ENCODE results near the gene IVNS1ABP.
"Not testable (repeated sequence)": the region's sequence is repeated elsewhere in the genome, so short reads cannot be mapped to it uniquely, and the experiment has no call there.

Gene IVNS1ABP

DNA sequence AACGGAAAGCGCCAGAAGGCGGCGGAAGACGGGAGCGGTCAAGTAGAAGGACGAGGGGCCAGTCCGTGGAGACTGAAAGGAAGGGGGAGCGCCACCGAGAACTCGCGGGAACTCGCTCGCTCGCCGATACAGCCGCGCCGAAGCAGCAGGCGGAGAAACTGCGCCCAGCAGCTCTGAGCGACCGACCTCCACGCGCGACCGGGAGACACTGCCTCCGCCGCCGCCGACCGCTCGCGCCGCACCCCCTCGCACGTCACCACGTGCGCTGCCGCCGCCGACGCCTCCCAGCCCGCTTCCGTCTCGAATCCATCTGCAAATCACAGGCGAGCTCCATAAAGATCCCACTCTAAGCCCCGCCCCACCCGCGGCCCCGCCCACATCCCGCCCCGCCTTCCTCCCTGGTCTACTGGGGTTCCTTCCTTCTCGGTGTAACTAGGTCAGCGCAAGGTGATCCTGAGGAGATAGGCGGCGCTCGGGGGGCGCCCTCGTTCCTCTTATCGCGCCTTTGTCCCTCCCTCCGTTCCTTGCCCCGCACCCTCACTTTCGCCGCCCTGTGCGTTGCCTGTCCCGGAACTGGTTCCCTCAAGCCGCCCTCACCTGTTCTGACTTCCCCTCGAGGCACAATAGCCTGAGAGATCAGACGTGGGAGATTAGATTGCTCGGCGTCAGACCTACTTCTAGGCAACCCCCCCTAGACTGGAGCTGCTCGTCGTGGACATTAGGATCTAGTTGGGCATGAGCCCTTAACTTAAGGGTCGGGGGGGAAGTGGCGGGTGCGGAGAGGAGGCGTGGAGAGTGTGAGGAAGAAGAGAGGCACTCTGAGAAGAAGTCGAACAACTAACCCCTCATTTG, at the start of gene IVNS1ABP:
Gene IVNS1ABP (minus strand): TSS at position 210 of the 852 bp plus-strand sequence. CDS start 7,750 bp downstream, outside the sequence.
- peak; percentile 83 to 94 (median 93) for DNase-seq (ENCODE audit: low read depth in 3 of 3)

DNA sequence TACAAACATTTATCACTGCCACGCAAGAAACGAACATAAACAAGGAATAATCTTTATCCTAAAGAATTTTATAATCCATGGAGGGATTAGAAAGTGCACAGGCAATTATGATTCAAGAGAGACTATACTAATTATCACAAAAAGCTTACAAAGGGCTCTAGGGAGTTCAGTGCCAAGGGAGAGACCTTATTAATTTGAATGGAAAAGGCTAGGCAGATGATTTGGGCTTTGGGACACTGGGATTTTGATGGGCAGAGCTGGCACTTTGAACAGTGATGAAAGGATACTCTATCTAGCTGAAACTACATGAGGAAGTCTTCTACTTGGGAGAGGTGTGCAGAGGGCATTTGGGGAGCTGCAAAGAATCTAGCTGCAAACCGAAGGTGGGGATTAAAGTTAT, 48.9 kb upstream of the IVNS1ABP start:
- no peak for DNase-seq (ENCODE audit: low read depth in 3 of 3)

DNA sequence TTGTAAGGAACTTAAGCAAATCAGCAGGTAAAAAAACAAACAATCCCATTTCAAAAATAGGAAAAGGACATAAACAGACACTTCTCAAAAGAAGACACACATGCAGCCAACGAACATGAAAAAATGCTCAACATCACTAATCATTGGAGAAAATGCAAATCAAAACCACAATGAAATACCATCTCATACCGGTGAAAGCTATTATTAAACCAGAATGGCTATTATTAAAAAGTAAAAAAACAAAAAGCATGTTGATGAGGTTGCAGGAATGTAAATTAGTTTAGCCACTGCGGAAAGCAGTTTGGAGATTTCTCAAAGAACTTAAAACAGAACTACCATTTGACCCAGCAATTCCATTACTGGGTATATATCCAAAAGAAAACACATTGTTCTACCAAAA, 47.5 kb upstream of the IVNS1ABP start:
- not testable (repeated sequence) for DNase-seq (ENCODE audit: low read depth in 3 of 3)

DNA sequence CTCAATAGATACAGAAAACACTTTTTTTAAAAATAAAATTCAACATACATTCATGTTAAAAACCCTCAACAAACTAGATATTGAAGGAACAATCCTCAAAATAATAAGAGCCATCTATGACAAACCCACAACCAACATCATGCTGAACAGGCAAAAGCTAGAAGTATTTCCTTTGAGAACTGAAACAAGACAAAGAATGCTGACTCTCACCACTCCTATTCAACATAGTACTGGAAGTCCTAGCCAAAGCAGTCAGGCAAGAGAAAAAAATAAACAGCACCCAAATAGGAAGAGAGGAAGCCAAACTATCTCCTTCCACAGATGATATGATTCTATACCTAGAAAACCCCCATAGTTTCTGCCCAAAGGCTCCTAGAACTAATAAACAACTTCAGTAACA, 46.2 kb upstream of the IVNS1ABP start:
- no peak for DNase-seq (ENCODE audit: low read depth in 3 of 3)

DNA sequence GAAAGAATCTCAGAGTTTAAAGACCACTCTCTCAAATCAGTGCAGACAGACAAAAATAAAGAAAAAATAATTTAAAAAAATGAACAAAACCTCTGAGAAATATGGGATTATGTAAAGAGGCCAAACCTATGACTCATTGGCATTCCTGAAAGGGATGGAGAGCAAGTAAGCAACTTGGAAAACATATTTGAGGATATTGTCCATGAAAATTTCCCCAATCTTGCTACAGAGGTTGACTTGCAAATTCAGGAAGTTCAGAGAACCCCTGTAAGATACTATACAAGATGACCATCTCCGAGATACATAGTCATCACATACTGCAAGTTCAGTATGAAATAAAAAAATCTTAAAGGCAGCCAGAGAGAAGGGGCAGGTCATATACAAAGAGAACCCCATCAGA, 43.7 kb upstream of the IVNS1ABP start:
- DNase-seq (ENCODE audit: low read depth in 3 of 3), result no peak

DNA sequence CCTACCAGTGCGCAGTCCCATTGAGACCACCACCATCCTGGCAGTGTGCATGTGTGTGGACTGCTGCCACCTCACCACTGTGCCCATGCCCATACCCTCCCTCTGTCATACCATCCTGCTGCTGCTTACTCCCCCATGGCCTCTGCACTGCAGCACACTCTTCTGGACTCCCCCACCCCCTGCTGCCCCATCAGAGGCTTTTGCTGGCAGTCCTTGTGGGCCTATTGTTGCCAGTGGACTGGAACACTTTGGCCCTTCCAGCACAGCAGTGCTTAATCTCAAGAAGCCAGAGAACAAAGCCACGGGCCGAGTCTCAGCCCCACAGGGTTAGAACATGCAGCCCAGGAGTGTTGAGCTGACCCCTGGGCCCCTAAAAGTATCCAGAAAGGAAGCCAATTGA, 41.9 kb upstream of the IVNS1ABP start:
- no peak for DNase-seq (ENCODE audit: low read depth in 3 of 3)

DNA sequence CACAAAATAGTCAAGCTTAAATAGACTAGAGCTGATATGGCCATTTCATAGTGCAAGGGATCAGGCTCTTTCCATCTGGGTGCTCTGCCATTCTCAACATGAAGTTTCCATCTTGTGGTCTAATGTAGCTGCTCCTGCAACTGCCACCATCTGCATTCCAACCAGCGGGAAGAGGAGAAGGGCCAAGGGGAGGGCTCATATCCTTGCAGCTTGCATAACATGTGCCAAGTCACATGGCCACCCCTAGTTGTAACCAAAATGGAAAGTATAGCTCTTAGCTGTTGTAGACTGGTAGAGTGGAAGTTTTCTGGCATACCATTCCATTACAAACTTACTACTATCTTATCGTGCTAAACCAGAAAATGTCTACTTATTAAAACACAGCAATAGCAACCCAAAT, 38.9 kb upstream of the IVNS1ABP start:
- DNase-seq (ENCODE audit: low read depth in 3 of 3), result no peak

DNA sequence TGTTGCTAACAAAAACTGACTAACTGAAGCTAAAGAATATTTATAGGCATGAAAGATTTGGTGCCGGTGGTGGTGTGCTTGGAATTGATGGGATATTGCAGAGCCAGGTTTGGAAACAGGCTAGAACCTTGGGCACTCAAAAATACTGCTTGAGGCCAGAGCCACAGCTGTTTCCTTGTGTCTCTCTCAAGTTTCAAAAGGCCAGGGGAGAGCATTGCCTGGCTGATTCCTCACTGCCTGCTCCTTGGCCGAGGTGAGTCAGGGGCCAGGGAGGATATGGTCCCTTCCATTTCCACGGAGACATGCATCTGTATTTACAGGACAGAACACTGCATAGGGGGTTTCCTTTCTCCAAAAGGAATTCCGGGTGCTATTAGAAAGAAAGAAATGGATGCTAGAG, 36.1 kb upstream of the IVNS1ABP start:
- no peak for DNase-seq (ENCODE audit: low read depth in 3 of 3)

DNA sequence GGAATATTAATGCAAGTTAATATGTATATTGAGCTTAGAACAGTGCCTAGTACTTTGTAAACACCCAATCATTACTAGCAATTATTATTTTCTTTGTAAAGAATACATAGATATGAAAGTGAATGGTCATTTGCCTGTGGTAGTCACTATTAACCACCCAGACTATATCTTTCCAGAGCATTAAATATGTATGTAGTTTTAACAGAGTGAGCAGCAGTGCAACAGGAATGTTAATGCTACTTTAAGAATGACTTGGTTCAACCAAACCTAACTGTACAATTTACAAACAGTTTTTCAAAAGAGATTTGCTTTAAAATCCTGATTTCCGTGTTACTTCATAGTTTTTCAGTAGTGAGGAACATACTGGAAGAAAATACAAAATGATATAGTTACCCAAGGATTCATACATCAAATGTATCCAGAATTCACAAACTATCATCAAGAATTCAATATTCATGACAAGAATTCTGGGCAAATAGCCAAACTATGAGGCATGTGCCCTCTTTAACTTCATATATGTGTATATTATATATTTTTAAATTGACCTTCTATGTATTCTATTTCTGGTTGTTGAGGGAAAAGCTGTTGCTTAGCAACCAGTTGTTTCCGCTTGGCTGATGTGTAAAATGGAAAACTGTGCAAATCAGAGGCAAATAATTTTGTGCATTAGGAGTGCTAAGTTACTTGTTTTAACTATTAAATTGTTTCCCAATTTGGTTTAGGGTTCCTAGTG, 34.9 kb upstream of the IVNS1ABP start:
- DNase-seq (ENCODE audit: low read depth in 3 of 3), result no peak

DNA sequence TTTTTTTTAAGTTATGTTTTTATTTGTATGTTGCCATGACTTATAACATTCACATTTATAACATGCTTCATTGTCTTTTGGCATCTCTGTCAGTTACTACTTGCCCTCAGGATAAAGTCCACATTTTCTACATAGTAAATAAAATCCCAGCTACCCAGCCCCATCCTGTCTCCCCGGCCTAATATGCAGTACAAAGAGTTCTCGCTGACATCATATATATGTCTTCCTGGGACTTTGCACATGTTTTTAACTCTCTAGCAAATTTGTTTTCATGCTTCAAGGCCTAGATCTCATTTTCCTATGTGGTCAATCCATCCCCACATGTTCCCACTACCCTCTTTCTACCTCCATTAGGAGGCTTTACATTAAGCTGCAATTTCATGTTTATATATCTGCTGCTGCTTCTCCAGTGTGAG, 33.0 kb upstream of the IVNS1ABP start:
- DNase-seq (ENCODE audit: low read depth in 3 of 3), result no peak

DNA sequence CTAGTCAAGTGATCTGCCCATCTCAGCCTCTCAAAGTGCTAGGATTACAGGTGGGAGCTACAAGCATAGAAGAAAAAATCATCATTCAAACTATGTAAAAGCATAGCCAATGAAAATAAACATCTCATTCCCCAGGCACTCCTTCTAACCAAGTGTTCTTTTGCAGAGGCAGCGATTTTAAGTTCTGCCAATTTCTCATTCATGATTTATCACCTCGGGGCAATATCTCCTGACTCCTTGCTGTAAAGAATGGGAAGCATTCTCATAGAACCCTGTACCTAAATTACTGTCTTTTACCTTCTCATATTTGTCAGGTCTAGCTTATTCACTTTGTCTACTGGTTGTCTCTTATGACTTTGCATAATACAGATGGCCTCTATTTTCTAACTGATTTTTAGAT, 32.5 kb upstream of the IVNS1ABP start:
- no peak for DNase-seq (ENCODE audit: low read depth in 3 of 3)

DNA sequence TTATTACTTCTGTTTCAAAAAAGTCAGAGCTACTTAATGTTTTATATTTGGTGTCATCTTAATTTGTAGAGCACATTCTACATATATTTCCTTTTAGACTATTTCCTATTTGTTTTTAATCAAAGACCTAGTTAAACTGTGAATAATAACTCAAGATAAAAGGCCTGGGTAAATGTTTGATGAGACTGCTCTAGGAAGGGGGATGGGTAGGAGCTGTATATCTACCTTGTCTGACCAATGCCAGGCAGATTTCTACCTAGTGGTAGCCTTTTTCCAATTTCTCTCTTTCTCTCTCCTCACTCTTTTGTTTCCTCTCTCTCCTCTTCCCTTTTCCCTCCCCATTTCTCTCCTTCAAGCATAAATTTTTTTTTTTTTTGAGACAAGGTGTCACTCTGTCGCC, 31.9 kb upstream of the IVNS1ABP start:
- no peak for DNase-seq (ENCODE audit: low read depth in 3 of 3)

DNA sequence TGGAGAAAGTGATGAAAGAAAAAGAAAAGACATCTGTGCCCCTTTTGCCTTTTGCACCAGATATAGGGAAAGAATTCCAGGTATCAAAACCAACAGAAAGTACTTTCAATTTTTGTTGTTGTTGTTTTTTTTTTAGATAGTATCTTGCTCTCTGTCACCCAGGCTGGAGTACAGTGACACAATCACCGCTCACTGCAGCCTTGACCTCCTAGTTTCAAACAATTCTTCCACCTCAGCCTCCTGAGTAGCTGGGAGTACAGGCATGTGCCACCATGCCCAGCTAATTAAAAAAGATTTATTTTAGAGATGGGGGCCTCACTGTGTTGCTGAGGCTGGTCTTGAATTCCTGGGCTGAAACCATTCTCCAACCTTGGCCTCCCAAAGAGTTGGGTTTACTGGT, 31.3 kb upstream of the IVNS1ABP start:
- DNase-seq (ENCODE audit: low read depth in 3 of 3), result no peak

DNA sequence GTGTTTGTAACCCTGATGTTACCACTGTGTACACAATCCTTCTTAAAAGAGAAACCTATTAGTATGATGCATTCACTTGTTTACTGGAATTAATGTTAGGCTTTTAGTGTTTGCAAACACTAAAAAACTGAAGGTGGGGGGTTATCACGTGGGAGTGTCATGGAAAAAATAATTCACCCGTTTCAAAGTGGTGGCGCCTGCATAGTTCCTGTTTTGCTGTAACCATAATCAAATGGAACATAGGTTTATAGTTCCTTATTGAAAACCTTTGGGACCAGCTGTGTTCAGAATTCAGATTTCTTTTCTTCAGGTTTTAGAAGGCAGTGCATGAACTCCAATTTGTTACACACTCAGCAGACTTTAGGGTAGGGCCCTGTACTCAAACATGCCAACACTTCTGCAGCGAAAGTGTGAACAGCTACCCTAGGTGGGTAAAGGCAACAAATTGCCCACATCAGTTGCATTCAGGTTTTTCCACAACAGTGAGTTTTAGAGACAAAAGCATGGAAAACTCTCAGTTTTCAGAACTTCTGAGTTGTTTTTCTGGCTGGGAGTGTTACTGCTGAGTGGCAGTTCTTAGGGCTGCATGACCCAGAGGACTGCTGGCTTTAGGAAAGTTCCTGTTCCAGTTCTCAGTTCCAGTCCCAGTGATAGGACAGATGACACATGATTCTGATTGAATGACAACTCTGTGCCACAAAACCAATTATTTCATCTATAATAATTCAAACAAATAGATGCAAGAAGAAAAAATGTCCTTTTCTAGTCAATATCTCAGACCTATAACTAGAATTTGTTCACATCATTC, 29.1 kb upstream of the IVNS1ABP start:
- no peak for DNase-seq (ENCODE audit: low read depth in 3 of 3)

DNA sequence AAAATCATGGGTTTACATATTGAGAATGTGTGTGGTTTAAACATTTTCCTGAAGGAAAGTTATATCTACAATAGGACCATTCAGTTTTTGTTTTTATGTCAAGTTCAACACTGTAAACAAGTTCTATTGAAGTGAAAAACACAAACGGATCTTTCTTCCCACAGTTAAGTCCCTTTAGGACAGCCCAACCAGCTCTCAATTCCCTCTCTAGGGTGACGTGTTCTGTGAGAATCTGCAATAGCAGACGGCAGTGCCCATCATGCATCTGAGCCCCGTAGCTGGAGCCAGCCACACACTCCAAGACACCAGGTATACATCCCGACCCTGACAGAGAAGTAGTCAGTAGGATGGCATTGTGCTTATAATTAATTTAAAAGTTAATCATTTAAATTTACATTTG, 26.3 kb upstream of the IVNS1ABP start:
- no peak for DNase-seq (ENCODE audit: low read depth in 3 of 3)

DNA sequence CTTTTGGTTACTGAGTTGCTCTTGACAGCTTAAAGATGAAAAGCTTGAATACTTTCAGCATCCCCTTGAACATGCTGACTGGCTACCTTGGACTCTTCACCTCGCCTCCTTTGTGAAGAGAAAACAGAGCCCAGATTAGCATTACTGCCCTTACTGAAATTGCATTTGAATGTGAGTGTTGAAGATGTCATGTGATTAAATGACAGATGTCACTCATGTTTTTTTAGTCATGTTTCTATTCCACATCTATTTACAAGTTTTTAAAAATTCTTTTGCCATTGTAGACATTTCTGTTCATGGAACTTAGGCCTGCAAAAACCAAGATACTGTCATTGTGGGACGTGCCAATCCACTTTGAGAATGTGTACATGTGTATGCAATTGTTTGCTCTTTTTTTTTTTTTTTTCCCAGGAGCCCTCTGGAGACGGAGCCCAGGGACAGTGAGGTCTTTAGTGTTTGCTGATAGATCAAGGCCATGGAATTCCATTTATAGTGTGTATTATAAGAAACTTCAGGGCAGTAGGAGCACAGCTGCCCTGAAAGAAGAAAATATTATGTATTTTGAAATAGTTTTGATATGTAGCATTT, 25.7 kb upstream of the IVNS1ABP start:
- DNase-seq (ENCODE audit: low read depth in 3 of 3), result no peak

DNA sequence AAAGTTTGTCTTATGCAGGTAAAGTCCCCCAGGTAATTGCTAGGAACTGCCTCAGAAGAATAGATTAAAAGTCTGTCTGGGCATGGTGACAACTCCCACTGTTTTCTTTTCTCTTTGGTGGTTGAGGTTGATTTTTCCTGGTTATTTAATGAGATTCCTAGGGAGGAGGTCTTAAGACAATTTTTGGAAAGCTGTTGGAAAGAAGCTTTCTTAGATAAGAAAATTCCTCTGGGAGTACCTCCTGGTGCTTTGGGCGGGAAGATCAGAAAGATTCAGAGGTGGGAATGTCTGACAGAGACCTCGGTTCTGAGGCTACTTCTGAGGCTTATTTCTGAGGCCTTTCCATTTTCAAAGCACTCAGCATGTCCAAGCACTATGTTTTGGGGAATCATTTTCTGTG, 25.0 kb upstream of the IVNS1ABP start:
- DNase-seq (ENCODE audit: low read depth in 3 of 3), result no peak

DNA sequence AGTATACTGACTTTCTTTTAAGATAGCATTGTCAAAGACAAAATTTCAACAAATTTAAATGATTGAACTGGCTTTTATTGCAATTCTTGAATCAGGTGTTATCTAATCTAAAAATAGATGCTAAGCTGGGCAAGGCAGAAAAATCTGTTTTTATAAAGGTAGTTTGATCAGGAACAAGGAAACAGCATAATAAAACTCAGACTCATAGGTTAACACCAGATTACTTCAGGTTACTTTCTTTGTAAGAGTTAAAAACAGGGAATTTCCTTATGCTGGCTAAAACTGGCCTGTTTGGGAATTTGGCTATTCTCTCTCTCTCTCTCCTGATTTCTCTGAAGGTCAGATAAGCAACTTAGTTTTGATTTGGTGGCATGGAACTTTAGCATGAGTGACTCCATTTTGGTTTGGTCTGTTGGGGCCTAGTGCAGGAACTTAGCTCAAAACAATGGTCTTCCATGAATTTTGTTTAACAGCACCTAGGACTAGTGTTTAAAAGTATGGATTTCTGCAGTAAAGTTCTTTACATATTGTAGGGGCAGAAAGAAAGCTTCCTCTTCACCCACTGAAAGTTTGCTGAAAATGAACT, 24.2 kb upstream of the IVNS1ABP start:
- DNase-seq (ENCODE audit: low read depth in 3 of 3), result no peak

DNA sequence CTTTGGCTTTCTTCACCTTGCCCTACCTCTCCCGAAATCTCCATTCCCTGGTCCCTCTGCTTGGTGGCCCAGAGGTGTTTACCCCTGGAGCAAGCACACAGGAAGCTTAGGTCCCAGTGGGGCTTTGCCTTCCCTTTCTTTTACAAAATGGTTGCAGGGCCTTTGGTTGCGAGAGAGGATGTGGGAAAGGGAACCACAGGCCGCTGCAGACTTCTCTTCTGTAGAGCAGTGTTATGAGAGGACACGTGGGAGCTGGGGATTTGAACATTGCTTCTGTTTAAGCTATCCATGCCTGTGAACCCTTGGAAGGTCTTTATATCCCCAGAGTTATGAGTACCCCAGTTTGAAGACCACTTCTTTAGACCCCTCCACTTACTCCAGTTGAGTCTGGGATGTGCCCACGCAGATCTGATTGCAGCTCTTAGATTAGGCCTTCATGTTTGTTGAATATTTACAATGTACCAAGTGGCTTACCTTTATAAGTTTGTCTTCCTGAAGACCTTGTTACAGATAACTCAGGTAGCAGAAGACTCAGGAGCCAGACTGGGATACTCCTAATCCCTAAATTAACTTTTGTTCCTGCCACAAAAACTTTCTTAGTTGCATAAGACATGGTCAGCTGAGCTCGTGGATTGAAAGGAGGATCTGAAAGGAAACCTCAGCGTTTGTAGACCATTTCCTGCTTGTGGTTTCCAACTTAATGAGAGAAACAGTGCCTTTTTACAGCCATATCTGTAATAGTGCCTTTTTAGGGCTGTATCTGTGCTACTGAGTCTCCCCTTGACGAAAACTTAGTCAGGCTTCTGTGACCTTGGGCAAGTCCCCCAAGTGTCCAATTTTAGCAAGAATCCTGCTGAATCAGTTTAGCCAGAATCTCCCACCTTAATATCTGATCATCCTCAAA, 21.9 kb upstream of the IVNS1ABP start:
- no peak for DNase-seq (ENCODE audit: low read depth in 3 of 3)

DNA sequence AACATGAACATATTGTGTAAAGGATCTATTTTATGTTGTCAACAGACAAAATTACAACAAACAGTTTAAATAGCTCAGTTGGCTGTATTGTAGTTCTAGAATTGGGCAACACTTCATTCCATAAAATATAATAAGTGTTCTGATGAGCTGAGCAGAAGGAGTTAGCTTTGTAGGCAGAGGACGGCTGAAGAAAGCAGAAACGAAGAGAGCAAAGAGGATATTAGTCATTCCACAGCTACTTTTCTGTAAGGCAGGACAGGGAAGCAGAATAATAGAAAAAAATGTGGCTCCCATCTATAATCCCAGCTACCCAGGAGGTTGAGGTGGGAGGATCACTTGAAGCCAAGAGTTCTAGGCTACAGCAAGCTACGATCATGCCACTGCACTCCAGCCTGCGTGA, 20.2 kb upstream of the IVNS1ABP start:
- DNase-seq (ENCODE audit: low read depth in 3 of 3), result no peak

DNA sequence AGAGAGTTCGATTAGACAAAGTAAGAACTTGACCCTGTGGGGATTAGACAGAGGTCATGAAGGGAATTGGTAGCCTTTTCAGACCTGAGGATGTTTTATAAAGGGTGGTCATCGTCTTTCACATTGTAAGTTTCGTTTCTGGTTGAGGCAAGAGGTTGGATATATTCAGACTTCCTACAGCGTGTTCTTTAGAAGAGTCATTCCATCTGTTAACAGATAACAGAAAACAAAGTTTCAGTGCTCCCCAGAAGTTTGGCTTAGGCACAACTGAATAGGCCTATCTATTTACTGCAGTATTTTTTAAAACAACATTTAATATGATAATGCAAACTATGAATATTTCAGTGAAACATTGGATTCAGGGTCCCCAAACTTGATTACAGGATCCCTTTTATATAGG, 17.1 kb upstream of the IVNS1ABP start:
- no peak for DNase-seq (ENCODE audit: low read depth in 3 of 3)

All from stimulated activated CD4-positive, alpha-beta T cell treated with anti-CD3 and anti-CD28 coated beads, TNF-alpha, amount 100 ng/mL, for 4 hours (primary cell).